Spinal cord (tissue), 10 donors: ENCODE measurements around the gene SLC25A21. TPM values are rescaled to one million over a fixed set of nuclear protein-coding genes. Genes with fewer than 3 reads are reported as not detected.

Experiments
- DNase-seq, 6 donors: peaks; one replicate each; pipeline versions ENCODE4 v3.0.0 to v3.0.0-alpha.2; 2013 to 2015; ENCODE audit warnings: low spot score in 6 of 6, low read depth in 4 of 6
- H3K27ac ChIP-seq: one replicate; pipeline ENCODE4 v1.5.1; 2013; ENCODE audit warnings: low read depth, low read length, control low read depth
- H3K27me3 ChIP-seq: one replicate; pipeline ENCODE4 v1.6.1; 2013; ENCODE audit warnings: low read length; ENCODE audit not compliant: control insufficient read depth, insufficient read depth
- H3K36me3 ChIP-seq: one replicate; pipeline ENCODE4 v1.6.1; 2013; ENCODE audit warnings: low read length; ENCODE audit not compliant: control insufficient read depth, insufficient read depth
- H3K4me1 ChIP-seq: one replicate; pipeline ENCODE4 v1.6.1; 2013; ENCODE audit warnings: low read length; ENCODE audit not compliant: control insufficient read depth, insufficient read depth
- H3K4me3 ChIP-seq: one replicate; pipeline ENCODE4 v1.5.1; 2013; ENCODE audit warnings: low read depth, low read length, control low read depth
- H3K9me3 ChIP-seq: one replicate; pipeline ENCODE4 v1.6.1; 2013; ENCODE audit warnings: low read length; ENCODE audit not compliant: control insufficient read depth, insufficient read depth
- WGBS: methylation state at CpG from one replicate; pipeline ENCODE4 v1.1.5; 2013; ENCODE audit warnings: missing lambda C conversion rate; ENCODE audit not compliant: insufficient coverage; 5-methylcytosine and 5-hydroxymethylcytosine counted together
- polyA plus RNA-seq, 2 donors: library from polyadenylated mRNA; unstranded; fragments of 120-200 nt; gene quantifications; one replicate each; pipeline ENCODE4 v1.2.1, GENCODE V29; 2013; ENCODE audit not compliant: insufficient read length in 2 of 2
- total RNA-seq, 2 donors: library from RNA; depleted of rRNA in 1 of 2; stranded (reverse); fragments of 120-200 nt in 1 of 2; fragments of >200 nt in 1 of 2; gene quantifications; one replicate each; pipeline versions ENCODE4 v1.2.3 to v1.2.4, GENCODE V29; 2013 to 2014
- donor health status: healthy.

SLC25A21 gene
- total and polyA plus RNA-seq, 4 donors: 0.99 to 4.5 (median 2.4) TPM

GRCh38 chr14:36666416-36667206 is 505.8 kb downstream of the SLC25A21 start:
- DNase-seq: peak in 1 of 6 donors; percentile 8
- Histone ChIP-seq H3K27me3 (peaks cover 88% of the 10 kb centered on the region), H3K27ac (no peak overlapping the region), H3K4me3 (no peak overlapping the region), H3K36me3 (no peaks in the 10 kb centered on the region), H3K9me3 (no peaks in the 10 kb centered on the region), H3K4me1 (peaks cover 33% of the 10 kb centered on the region)
- 2% methylated on average over 67 of the region's 68 CpGs for WGBS

GRCh38 chr14:36665887-36666415 is 506.5 kb downstream of the SLC25A21 start:
- peaks cover 40% of the 10 kb centered on the region for H3K4me1 ChIP-seq
- WGBS: 3% methylated on average over 13 of the region's 18 CpGs
- H3K4me3 ChIP-seq: no peak overlapping the region
- H3K27ac ChIP-seq: no peak overlapping the region
- H3K36me3 ChIP-seq: no peaks in the 10 kb centered on the region
- peaks cover 89% of the 10 kb centered on the region for H3K27me3 ChIP-seq
- no peaks in the 10 kb centered on the region for H3K9me3 ChIP-seq
- DNase-seq: no peak

GRCh38 chr14:36664322-36665193 is 507.8 kb downstream of the SLC25A21 start:
- no peaks in the 10 kb centered on the region for H3K36me3 ChIP-seq
- no peak overlapping the region for H3K27ac ChIP-seq
- H3K4me3 ChIP-seq: no peak overlapping the region
- H3K27me3 ChIP-seq: peaks cover 96% of the 10 kb centered on the region
- H3K4me1 ChIP-seq: peaks cover 42% of the 10 kb centered on the region
- WGBS: 7% methylated on average over 4 of the region's 9 CpGs
- H3K9me3 ChIP-seq: no peaks in the 10 kb centered on the region
- DNase-seq: no peak

GRCh38 chr14:36663404-36664321 is 508.7 kb downstream of the SLC25A21 start:
- H3K9me3 ChIP-seq: no peaks in the 10 kb centered on the region

GRCh38 chr14:36662543-36663403 is 509.6 kb downstream of the SLC25A21 start:
- DNase-seq: peak in 2 of 6 donors; percentile 53
- no peaks in the 10 kb centered on the region for H3K36me3 ChIP-seq
- peaks cover 100% of the 10 kb centered on the region for H3K27me3 ChIP-seq
- peaks cover 59% of the 10 kb centered on the region for H3K4me1 ChIP-seq
- H3K9me3 ChIP-seq: no peaks in the 10 kb centered on the region
- WGBS: under 1% methylated on average over 71 of the region's 71 CpGs
- H3K4me3 ChIP-seq: peak overlapping the region; percentile 12
- H3K27ac ChIP-seq: no peak overlapping the region

More at GRCh38 chr14:36663404-36664321, 508.7 kb downstream of the SLC25A21 start:
- Histone ChIP-seq H3K27me3 (peaks cover 99% of the 10 kb centered on the region), H3K4me1 (peaks cover 50% of the 10 kb centered on the region), H3K4me3 (no peak overlapping the region), H3K27ac (no peak overlapping the region), H3K36me3 (no peaks in the 10 kb centered on the region)
- WGBS: under 1% methylated on average over 35 of the region's 39 CpGs
- DNase-seq: peak in 2 of 6 donors; percentile 23 to 50

- no peaks in the 10 kb centered on the region for H3K9me3 ChIP-seq
- H3K36me3 ChIP-seq: no peaks in the 10 kb centered on the region
- H3K4me3 ChIP-seq: peak overlapping the region; percentile 38
- WGBS: 0% methylated on average over 5 of the region's 11 CpGs
- H3K27me3 ChIP-seq: peaks cover 100% of the 10 kb centered on the region
- peaks cover 65% of the 10 kb centered on the region for H3K4me1 ChIP-seq
- no peak overlapping the region for H3K27ac ChIP-seq
- DNase-seq: no peak
These were observed 510.2 kb downstream of the SLC25A21 start for GRCh38 chr14:36662258-36662542.

GRCh38 chr14:36661506-36662257 is 510.7 kb downstream of the SLC25A21 start, which contains the start of gene PAX9:
Gene PAX9 (plus strand): TSS chr14:36661860. CDS start chr14:36662090, 230 bp downstream.
- DNase-seq: peak in 3 of 6 donors; percentile 51 to 91 (median 76)
- no peaks in the 10 kb centered on the region for H3K36me3 ChIP-seq
- H3K27me3 ChIP-seq: peaks cover 100% of the 10 kb centered on the region
- H3K27ac ChIP-seq: no peak within 1 kb of the TSS
- 0% methylated on average over 37 of the region's 44 CpGs for WGBS
- peaks cover 66% of the 10 kb centered on the region for H3K4me1 ChIP-seq
- peak within 1 kb of the TSS; percentile 38 for H3K4me3 ChIP-seq
- H3K9me3 ChIP-seq: no peaks in the 10 kb centered on the region
